ENCODE measurements around the gene SCUBE1. TPM values are rescaled to one million over a fixed set of nuclear protein-coding genes. Genes with fewer than 3 reads are reported as not detected.
A peak's percentile ranks its signal among the peaks of the same experiment; 100 is the strongest.

SCUBE1 gene
- total and polyA plus RNA-seq, 2 donors from 2014 or later: 2.3 to 7.1 TPM

GRCh38 chr22:43186272-43187170 is 156.7 kb downstream of the SCUBE1 start, which contains the start of gene TTLL12:
Gene TTLL12, minus strand, starts transcription at chr22:43187134. Its CDS starts 65 bp downstream, at chr22:43187069.
- H3K9ac ChIP-seq (ENCODE audit: low read length in 3 of 3): peak within 1 kb of the TSS; percentile 65 to 85 (median 69)
- no peaks in the 10 kb centered on the region for H3K36me3 ChIP-seq (ENCODE audit: control insufficient read depth in 2 of 3, insufficient read depth in 3 of 3, low read length in 3 of 3)
- H3K4me3 ChIP-seq (ENCODE audit: low read length in 3 of 3): peak within 1 kb of the TSS; percentile 58 to 77 (median 76)
- TF ChIP-seq, protein P1, sequence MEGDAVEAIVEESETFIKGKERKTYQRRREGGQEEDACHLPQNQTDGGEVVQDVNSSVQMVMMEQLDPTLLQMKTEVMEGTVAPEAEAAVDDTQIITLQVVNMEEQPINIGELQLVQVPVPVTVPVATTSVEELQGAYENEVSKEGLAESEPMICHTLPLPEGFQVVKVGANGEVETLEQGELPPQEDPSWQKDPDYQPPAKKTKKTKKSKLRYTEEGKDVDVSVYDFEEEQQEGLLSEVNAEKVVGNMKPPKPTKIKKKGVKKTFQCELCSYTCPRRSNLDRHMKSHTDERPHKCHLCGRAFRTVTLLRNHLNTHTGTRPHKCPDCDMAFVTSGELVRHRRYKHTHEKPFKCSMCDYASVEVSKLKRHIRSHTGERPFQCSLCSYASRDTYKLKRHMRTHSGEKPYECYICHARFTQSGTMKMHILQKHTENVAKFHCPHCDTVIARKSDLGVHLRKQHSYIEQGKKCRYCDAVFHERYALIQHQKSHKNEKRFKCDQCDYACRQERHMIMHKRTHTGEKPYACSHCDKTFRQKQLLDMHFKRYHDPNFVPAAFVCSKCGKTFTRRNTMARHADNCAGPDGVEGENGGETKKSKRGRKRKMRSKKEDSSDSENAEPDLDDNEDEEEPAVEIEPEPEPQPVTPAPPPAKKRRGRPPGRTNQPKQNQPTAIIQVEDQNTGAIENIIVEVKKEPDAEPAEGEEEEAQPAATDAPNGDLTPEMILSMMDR (IDR thresholded peaks at IDR 0.05; ENCODE audit: borderline replicate concordance, extremely low read depth, insufficient read depth): no peak
- H3K4me1 ChIP-seq (ENCODE audit: control insufficient read depth in 2 of 3, insufficient read depth in 2 of 3, low read depth in 1 of 3, low read length in 3 of 3): peaks cover 0 to 10% (median 9%) of the 10 kb centered on the region in 3 donors
- peak within 1 kb of the TSS; percentile 65 to 85 for H3K27ac ChIP-seq (ENCODE audit: low read depth in 2 of 2, low read length in 2 of 2)
- H3K9me3 ChIP-seq (ENCODE audit: control insufficient read depth in 2 of 3, insufficient read depth in 1 of 3, low read length in 3 of 3): no peaks in the 10 kb centered on the region
- H3K27me3 ChIP-seq (ENCODE audit: control insufficient read depth, insufficient read depth, low read length): no peaks in the 10 kb centered on the region
- intact Hi-C loops (cut with DNase I): no loop called here
- DNase-seq (peak; percentile 67 to 87 (median 83)), FAIRE-seq (no peak)

DNA sequence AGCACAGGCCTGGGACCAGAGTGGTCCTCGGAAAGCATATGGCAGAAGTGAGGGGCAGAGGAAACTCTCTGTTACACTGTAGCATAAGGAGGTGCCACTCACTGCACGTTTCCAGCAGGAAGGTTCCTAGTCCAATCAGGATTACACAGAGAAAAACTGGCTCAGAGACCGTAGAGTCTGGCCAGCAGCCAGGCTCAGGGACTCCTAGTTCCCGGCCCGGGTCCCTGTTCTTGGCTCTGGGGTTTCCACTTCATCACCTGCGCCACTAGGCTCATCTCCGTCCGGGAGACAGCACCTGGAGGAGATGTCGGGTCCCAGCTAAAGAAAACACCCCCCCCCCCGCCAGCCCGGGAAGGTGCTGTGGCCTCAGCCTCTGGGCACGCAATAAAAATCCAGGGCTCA is 157.3 kb downstream of the SCUBE1 start:
- Histone ChIP-seq H3K36me3 (ENCODE audit: control insufficient read depth in 2 of 3, insufficient read depth in 3 of 3, low read length in 3 of 3) (no peaks in the 10 kb centered on the region), H3K4me1 (ENCODE audit: control insufficient read depth in 2 of 3, insufficient read depth in 2 of 3, low read depth in 1 of 3, low read length in 3 of 3) (peaks cover 0 to 10% (median 9%) of the 10 kb centered on the region in 3 donors), H3K4me3 (ENCODE audit: low read length in 3 of 3) (peak overlapping the region in 2 of 3 donors; percentile 47 to 76), H3K9ac (ENCODE audit: low read length in 3 of 3) (peak overlapping the region in 1 of 3 donors; percentile 77), H3K27ac (ENCODE audit: low read depth in 2 of 2, low read length in 2 of 2) (no peak overlapping the region), H3K9me3 (ENCODE audit: control insufficient read depth in 2 of 3, insufficient read depth in 1 of 3, low read length in 3 of 3) (no peaks in the 10 kb centered on the region), H3K27me3 (ENCODE audit: control insufficient read depth, insufficient read depth, low read length) (no peaks in the 10 kb centered on the region)
- TF ChIP-seq, protein P1 (IDR thresholded peaks at IDR 0.05; ENCODE audit: borderline replicate concordance, extremely low read depth, insufficient read depth): no peak
- no peak for FAIRE-seq
- DNase-seq: peak; percentile 19 to 83 (median 78)
- intact Hi-C loops (cut with DNase I): no loop called here

- H3K4me3 ChIP-seq (ENCODE audit: low read length in 3 of 3): no peak overlapping the region
- peak in 1 of 5 donors; percentile 60 for DNase-seq
- H3K4me1 ChIP-seq (ENCODE audit: control insufficient read depth in 2 of 3, insufficient read depth in 2 of 3, low read depth in 1 of 3, low read length in 3 of 3): peaks cover 0 to 10% (median 9%) of the 10 kb centered on the region in 3 donors
- H3K36me3 ChIP-seq (ENCODE audit: control insufficient read depth in 2 of 3, insufficient read depth in 3 of 3, low read length in 3 of 3): peaks cover 0 to 3% (median 0%) of the 10 kb centered on the region in 3 donors
- H3K27me3 ChIP-seq (ENCODE audit: control insufficient read depth, insufficient read depth, low read length): no peaks in the 10 kb centered on the region
- H3K9ac ChIP-seq (ENCODE audit: low read length in 3 of 3): no peak overlapping the region
- no peak for FAIRE-seq
- TF ChIP-seq, protein P1 (IDR thresholded peaks at IDR 0.05; ENCODE audit: borderline replicate concordance, extremely low read depth, insufficient read depth): no peak
- H3K9me3 ChIP-seq (ENCODE audit: control insufficient read depth in 2 of 3, insufficient read depth in 1 of 3, low read length in 3 of 3): no peaks in the 10 kb centered on the region
- intact Hi-C loops (cut with DNase I): no loop called here
- no peak overlapping the region for H3K27ac ChIP-seq (ENCODE audit: low read depth in 2 of 2, low read length in 2 of 2)
Measured at GRCh38 chr22:43183496-43184277, 159.5 kb downstream of the SCUBE1 start.

All from kidney (tissue), 14 donors.